HepG2 (cell line): Measurements from ENCODE around the gene RBCK1. TPM values are rescaled to one million over a fixed set of nuclear protein-coding genes. Genes with fewer than 3 reads are reported as not detected.

Source experiments
- ATF2 ChIP-seq: sonication (generic); formaldehyde crosslinking; IDR thresholded peaks from 2 replicates; pipeline ENCODE4 v1.4.0; 2020; ENCODE audit warnings: missing genetic modification reagents
- FOXA3 ChIP-seq: IDR thresholded peaks from 2 replicates; pipeline ENCODE4 v1.6.1; 2016; ENCODE audit warnings: missing genetic modification reagents, missing compliant biosample characterization
- HBP1 ChIP-seq: IDR thresholded peaks from 2 replicates; pipeline ENCODE4 v1.6.1; 2016; ENCODE audit warnings: low read depth, control low read depth
- KMT2A ChIP-seq: sonication (generic); formaldehyde crosslinking; IDR thresholded peaks from 2 replicates; pipeline ENCODE4 v1.4.0; 2020; ENCODE audit warnings: missing genetic modification reagents
- MBNL3 ChIP-seq: fragments of 250-450 bp; sonication (Bioruptor Pico); conservative IDR thresholded peaks from 2 replicates; pipeline ENCODE4 v1.8.0; 2022; ENCODE audit warnings: mild to moderate bottlenecking, inconsistent platforms
- NFRKB ChIP-seq: fragments of 450-650 bp; IDR thresholded peaks from 2 replicates; pipeline ENCODE4 v1.6.1; 2017
- RBM22 ChIP-seq: fragments of 200-400 bp; formaldehyde crosslinking; optimal IDR thresholded peaks from 2 replicates; pipeline ENCODE3; 2017; ENCODE audit warnings: mild to moderate bottlenecking, low read length, moderate library complexity
- RELA ChIP-seq: sonication (generic); formaldehyde crosslinking; IDR thresholded peaks from 2 replicates; pipeline ENCODE4 v1.4.0; 2020; ENCODE audit warnings: missing genetic modification reagents
- ZBTB38 ChIP-seq: sonication (generic); formaldehyde crosslinking; IDR thresholded peaks from 2 replicates; pipeline ENCODE4 v1.5.1; 2020; ENCODE audit warnings: mild to moderate bottlenecking, missing genetic modification reagents
- ZNF180 ChIP-seq: sonication (generic); formaldehyde crosslinking; IDR thresholded peaks from 2 replicates; pipeline ENCODE4 v1.4.0; 2020; ENCODE audit warnings: low read depth, missing genetic modification reagents, borderline replicate concordance
- ZNF20 ChIP-seq: sonication (generic); formaldehyde crosslinking; IDR thresholded peaks from 2 replicates; pipeline ENCODE4 v1.4.0; 2020; ENCODE audit warnings: mild to moderate bottlenecking, moderate library complexity, missing genetic modification reagents
- ZNF256 ChIP-seq: sonication (generic); formaldehyde crosslinking; conservative IDR thresholded peaks from 2 replicates; pipeline ENCODE4 v1.4.0; 2020; ENCODE audit warnings: missing genetic modification reagents
- ZNF335 ChIP-seq: sonication (generic); formaldehyde crosslinking; IDR thresholded peaks from 2 replicates; pipeline ENCODE4 v1.4.0; 2020; ENCODE audit warnings: missing genetic modification reagents
- polyA plus RNA-seq, 8 experiments: library from polyadenylated mRNA; depleted of rRNA in 3 of 8; stranded (reverse) in 7 of 8; unstranded in 1 of 8; fragments of >200 nt; fragmentation: Illumina TruSeq in 4 of 8; extraction: Trizol in 4 of 8; gene quantifications; 2 replicates each; pipeline versions ENCODE4 v1.2.1 to v1.2.3, GENCODE V29; 2011 to 2016; ENCODE audit warnings: low read depth in 4 of 8, missing spikeins in 1 of 8, mixed read lengths in 1 of 8; ENCODE audit not compliant: insufficient read depth in 1 of 8
- total RNA-seq, 5 experiments: library from RNA; depleted of rRNA; stranded (reverse); fragments of >200 nt; fragmentation: Illumina TruSeq; extraction: Trizol; gene quantifications; 2 replicates each; pipeline ENCODE4 v1.2.3, GENCODE V29; 2016; ENCODE audit warnings: low read depth in 1 of 5
- TF ChIP-seq, protein P1 (sequence below), 2 experiments: IDR thresholded peaks; 2 replicates each; pipeline ENCODE4 v1.6.1; 2011 to 2012; ENCODE audit warnings: low read length in 2 of 2, borderline replicate concordance in 1 of 2, low read depth in 1 of 2, mild to moderate bottlenecking in 1 of 2, moderate library complexity in 1 of 2
- TF ChIP-seq, protein P2 (sequence below): sonication (generic); formaldehyde crosslinking; IDR thresholded peaks from 2 replicates; pipeline ENCODE4 v1.5.0; 2020; ENCODE audit warnings: mild to moderate bottlenecking, missing genetic modification reagents
- TF ChIP-seq, protein P3 (sequence below): sonication (generic); formaldehyde crosslinking; IDR thresholded peaks from 2 replicates; pipeline ENCODE4 v1.4.0; 2020; ENCODE audit warnings: missing genetic modification reagents

Gene RBCK1
- total and polyA plus RNA-seq, 2 of the 13 experiments (the other 11 are each of a cell fraction or from before 2014, with no cell fraction given), result 149 to 215 TPM

DNA sequence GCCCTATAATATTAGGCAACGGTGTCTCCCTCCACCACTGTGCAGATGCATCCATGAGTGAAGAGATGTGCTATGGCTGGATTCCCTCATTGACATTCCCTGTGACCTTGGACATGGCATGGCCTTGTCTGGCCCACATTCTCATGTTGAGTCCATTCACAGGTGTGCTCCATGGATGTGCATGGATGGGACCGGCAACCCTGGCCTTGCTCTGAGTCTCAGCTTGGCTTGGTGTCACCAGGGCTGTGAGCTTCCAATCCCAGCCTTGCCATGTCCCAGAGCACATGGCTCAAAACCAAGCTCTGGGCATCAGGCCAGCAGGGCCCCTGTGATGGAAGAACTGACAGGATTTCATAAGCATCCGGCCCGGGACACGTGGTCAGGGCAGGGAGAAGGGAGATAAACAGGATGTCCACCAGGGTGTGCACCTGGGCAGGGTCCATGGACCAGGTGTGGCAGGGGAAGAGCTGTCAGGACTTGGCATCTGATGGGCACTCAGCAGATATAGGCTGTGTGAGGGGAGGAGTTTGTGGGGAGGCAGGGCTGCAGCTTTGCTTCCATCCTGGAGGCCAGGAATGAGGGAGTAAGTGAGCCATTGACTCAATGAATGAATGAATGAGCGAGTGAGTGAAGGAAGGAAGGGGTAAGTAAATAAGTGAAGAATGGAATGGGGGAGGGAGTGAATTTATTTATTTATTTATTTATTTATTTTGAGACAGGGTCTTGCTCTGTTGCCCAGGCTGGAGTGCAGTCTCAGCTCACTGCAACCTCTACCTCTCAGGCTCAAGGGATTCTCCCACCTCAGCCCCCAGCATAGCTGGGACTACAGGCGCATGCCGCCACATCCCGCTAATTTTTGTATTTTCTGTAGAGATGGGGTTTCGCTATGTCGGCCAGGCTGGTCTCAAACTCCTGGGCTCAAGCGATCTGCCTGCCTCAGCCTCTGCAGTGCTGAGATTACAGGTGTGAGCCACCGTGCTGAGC lies 45.5 kb upstream of the RBCK1 start (continued):
- TF ChIP-seq, protein P1, sequence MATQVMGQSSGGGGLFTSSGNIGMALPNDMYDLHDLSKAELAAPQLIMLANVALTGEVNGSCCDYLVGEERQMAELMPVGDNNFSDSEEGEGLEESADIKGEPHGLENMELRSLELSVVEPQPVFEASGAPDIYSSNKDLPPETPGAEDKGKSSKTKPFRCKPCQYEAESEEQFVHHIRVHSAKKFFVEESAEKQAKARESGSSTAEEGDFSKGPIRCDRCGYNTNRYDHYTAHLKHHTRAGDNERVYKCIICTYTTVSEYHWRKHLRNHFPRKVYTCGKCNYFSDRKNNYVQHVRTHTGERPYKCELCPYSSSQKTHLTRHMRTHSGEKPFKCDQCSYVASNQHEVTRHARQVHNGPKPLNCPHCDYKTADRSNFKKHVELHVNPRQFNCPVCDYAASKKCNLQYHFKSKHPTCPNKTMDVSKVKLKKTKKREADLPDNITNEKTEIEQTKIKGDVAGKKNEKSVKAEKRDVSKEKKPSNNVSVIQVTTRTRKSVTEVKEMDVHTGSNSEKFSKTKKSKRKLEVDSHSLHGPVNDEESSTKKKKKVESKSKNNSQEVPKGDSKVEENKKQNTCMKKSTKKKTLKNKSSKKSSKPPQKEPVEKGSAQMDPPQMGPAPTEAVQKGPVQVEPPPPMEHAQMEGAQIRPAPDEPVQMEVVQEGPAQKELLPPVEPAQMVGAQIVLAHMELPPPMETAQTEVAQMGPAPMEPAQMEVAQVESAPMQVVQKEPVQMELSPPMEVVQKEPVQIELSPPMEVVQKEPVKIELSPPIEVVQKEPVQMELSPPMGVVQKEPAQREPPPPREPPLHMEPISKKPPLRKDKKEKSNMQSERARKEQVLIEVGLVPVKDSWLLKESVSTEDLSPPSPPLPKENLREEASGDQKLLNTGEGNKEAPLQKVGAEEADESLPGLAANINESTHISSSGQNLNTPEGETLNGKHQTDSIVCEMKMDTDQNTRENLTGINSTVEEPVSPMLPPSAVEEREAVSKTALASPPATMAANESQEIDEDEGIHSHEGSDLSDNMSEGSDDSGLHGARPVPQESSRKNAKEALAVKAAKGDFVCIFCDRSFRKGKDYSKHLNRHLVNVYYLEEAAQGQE (IDR thresholded peaks at IDR 0.05; ENCODE audit: borderline replicate concordance in 1 of 2, low read depth in 1 of 2, low read length in 2 of 2), result no peak
- no peak for TF ChIP-seq ZNF256 (CRISPR knock-in tag)
- peak; percentile 98 for TF ChIP-seq ATF2 (CRISPR knock-in tag)
- peak; percentile 96 for TF ChIP-seq FOXA3
- peak; percentile 99 for TF ChIP-seq HBP1 (CRISPR knock-in tag)
- TF ChIP-seq KMT2A (CRISPR knock-in tag), result peak; percentile 92
- peak; percentile 62 for TF ChIP-seq RBM22
- no peak for TF ChIP-seq MBNL3 (CRISPR knock-in tag)
- TF ChIP-seq, protein P2, sequence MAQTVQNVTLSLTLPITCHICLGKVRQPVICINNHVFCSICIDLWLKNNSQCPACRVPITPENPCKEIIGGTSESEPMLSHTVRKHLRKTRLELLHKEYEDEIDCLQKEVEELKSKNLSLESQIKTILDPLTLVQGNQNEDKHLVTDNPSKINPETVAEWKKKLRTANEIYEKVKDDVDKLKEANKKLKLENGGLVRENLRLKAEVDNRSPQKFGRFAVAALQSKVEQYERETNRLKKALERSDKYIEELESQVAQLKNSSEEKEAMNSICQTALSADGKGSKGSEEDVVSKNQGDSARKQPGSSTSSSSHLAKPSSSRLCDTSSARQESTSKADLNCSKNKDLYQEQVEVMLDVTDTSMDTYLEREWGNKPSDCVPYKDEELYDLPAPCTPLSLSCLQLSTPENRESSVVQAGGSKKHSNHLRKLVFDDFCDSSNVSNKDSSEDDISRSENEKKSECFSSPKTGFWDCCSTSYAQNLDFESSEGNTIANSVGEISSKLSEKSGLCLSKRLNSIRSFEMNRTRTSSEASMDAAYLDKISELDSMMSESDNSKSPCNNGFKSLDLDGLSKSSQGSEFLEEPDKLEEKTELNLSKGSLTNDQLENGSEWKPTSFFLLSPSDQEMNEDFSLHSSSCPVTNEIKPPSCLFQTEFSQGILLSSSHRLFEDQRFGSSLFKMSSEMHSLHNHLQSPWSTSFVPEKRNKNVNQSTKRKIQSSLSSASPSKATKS (CRISPR knock-in tag), result peak; percentile 99
- peak; percentile 97 for TF ChIP-seq ZNF335 (CRISPR knock-in tag)
- TF ChIP-seq, protein P3, sequence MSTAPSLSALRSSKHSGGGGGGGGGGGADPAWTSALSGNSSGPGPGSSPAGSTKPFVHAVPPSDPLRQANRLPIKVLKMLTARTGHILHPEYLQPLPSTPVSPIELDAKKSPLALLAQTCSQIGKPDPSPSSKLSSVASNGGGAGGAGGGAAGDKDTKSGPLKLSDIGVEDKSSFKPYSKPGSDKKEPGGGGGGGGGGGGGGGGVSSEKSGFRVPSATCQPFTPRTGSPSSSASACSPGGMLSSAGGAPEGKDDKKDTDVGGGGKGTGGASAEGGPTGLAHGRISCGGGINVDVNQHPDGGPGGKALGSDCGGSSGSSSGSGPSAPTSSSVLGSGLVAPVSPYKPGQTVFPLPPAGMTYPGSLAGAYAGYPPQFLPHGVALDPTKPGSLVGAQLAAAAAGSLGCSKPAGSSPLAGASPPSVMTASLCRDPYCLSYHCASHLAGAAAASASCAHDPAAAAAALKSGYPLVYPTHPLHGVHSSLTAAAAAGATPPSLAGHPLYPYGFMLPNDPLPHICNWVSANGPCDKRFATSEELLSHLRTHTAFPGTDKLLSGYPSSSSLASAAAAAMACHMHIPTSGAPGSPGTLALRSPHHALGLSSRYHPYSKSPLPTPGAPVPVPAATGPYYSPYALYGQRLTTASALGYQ (CRISPR knock-in tag), result peak; percentile 50; the same call in 1 of the 2 replicates
- TF ChIP-seq RELA (CRISPR knock-in tag), result peak; percentile 95
- TF ChIP-seq NFRKB, result no peak
- TF ChIP-seq ZNF180 (CRISPR knock-in tag), result no peak
- TF ChIP-seq ZBTB38, result peak; percentile 96
- no peak for TF ChIP-seq ZNF20 (CRISPR knock-in tag)
